Activated CD8-positive, alpha-beta memory T cell treated with anti-CD3 and anti-CD28 coated beads for 36 hours (primary cell): Measurements from ENCODE around the gene PSMG3. TPM values are rescaled to one million over a fixed set of nuclear protein-coding genes. Genes with fewer than 3 reads are reported as not detected.

Experiments
- CTCF ChIA-PET: fragments of 350-600 bp; sonication (Branson Sonifier 250); formaldehyde crosslinking; loops from one replicate; lab custom pipeline; 2021; ENCODE audit warnings: antibody characterized with exemption; lab: Charles Lee
- POLR2A ChIA-PET: fragments of 350-600 bp; sonication (Branson Sonifier 250); formaldehyde crosslinking; loops from one replicate; lab custom pipeline; 2021; ENCODE audit warnings: antibody characterized with exemption; lab: Charles Lee
- total RNA-seq, 2 experiments: library from RNA; stranded (reverse); gene quantifications; one replicate each; pipeline ENCODE4 v1.2.3, GENCODE V29; 2021

Gene PSMG3
- total RNA-seq, 2 experiments from 2014 or later = 69.9 to 74.6 TPM

DNA sequence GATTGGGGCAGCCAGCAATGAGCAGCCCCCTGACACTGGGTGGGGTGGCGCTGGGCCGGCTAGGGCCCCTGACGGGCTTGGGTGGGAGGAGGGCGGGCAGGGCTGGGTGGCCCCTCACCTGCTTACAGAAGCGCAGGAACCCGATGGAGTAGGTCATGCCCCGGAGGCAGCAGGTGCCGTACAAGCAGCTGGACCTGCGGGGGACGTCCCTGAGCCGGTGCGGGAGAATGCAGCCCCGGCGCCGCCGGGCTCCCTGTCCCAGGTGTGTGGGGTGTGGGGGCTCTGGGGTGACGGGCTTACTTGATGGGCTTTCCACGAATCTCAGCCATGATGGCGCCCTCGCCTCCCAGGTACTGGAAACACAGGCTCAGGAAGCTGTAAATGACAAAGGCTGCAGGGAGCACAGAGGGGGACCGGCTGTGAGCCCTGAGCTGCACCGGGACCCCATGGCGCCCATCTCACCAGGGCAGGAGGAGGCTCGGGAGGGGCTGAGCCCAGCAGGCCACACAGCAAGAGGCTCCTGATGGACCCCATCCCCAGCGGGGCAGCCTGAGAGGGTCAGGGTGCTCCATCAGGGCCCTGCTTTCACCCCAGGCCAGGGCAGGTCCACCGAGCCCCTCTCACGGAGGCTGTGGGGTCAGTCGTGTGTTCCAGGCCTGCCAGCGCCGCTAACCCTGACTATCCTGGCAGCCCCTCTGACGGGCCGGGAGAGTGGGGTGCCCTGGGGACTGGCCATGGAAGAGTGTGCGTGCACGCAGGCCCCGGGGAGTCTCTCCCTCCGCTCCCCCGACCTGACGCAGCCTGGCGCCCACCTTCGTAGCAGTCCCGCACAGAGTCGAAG lies 19.6 kb downstream of the PSMG3 start:
- CTCF ChIA-PET = no interaction called here
- POLR2A ChIA-PET = no interaction called here

- CTCF ChIA-PET = no interaction called here
- POLR2A ChIA-PET = no interaction called here
Measured at GRCh38 chr7:1549357-1550004, 20.4 kb downstream of the PSMG3 start.

DNA sequence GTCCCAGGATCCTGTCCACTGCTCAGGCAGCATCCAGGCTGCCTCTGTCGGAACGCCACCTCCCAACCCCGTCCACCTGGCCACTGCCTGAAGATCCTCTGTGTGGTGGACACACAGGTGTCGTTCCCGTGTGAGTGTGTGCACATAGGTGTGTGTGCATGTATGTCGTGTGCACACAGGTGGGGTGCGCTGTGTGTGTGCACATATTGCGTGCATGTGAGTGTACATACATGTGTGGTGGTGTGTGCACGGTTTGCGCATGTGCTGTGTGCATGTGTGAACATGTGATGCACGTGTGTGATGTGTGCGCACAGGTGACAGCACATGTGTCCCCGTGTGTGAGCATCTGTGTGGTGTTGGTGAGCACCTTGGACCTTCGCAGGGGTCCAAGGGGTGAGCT lies 20.9 kb downstream of the PSMG3 start:
- ChIA-PET POLR2A (no interaction called here), CTCF (interaction anchor here (1.2 kb wide), 1 partner anchor 15 kb away, joined by 4 read pairs; no protein-coding TSS in a partner anchor)

DNA sequence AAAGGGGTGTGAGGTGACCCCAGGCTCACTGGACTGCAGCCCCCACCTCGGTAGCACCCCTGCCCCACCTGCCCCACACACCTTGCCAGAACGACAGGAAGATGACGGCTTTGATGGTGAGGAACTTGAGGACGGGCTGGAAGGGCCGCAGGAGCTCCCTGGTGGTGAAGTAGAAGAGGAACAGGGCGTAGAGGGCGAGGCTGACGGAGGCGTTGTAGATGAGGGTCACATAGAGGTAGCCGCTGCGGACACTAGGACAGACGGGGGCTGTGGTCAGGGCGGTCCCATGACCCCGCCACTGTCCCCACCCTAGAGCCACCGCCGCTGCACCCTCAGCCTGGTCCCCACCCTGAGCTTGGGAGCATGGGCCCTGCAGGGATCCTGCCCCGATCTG lies 21.4 kb downstream of the PSMG3 start:
- POLR2A ChIA-PET = no interaction called here

DNA sequence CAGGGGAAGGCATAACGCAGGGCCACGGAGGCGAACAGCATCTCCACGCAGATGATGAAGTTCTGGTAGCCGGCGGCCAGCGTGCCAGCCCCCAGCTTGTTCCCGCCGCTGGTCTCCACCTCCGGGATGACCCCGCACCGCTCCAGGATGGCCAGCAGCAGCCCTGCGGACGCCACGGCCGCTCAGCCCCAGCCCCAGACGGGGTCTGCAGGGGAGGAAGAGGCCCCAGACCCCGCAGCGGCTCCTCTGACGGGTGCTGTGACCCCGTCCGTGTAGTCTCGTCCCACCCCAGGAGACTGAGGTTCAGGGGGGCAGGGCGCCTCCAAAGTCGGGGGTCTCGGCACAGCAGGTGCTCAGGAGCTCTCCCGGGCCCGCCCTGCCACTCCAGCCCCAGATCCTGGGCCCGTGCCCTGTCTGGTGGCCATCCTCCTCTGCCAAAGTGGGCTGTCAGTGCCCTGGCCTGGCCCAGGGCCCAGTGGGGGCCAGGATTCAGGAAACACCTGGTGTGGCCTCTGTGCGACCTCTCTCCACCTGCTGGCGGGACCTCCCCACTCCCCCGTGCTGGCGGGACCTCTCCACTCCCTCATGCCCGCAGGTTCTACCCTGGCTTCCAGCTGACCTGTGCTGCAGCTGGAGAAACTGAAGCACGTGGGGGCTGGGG lies 21.9 kb downstream of the PSMG3 start:
- CTCF ChIA-PET = interaction anchor here (1.2 kb wide), 1 partner anchor 14 kb away, joined by 4 read pairs; no protein-coding TSS in a partner anchor
- POLR2A ChIA-PET = no interaction called here

More for the DNA sequence above, 21.4 kb downstream of the PSMG3 start:
- CTCF ChIA-PET = interaction anchor here (1.2 kb wide), 1 partner anchor 15 kb away, joined by 4 read pairs; no protein-coding TSS in a partner anchor

DNA sequence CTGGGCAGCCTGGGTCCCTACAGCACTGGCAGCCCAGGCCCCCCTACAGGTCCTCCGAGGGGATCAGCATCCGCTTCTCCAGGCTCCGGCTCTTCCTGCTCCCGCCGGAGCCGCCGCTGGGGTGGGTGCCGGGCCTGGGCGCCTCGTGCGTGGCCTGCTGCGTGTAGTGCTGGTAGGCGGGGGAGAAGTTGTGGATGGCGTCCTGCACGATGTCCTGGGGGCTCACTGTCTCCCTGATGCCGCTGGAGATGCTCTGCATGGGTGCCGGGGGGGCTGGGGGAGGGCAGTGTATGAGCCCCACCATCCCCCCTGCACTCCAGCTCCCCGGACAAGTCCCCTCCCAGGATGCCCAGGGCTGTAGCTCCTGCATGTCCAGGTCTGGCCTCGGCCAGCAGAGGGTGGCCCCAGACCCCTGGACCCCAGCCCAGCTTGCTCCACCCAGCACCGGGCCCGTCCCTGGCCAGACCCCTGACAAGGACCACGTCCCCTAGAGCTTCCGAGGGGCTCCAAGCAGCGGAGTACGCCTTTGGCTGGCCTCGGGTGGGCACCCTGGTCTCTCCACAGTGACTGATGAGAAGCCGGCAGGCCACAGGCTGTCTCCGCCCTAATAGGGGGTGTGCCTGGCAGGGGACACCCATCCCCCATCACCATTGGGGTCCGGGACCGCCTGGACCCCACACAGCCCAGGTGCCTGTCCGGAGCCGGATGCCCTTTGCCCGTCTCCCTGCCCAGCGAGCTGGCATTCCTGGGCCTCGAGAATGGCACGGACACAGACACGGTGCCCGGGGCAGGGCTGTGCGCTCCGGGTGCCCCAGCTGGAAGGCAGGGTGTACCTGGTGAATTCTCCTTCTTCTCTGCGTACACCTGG lies 22.7 kb downstream of the PSMG3 start:
- ChIA-PET CTCF (no interaction called here), POLR2A (no interaction called here)

- POLR2A ChIA-PET = no interaction called here
- CTCF ChIA-PET = no interaction called here
Measured at GRCh38 chr7:1546274-1546908, 23.4 kb downstream of the PSMG3 start.

DNA sequence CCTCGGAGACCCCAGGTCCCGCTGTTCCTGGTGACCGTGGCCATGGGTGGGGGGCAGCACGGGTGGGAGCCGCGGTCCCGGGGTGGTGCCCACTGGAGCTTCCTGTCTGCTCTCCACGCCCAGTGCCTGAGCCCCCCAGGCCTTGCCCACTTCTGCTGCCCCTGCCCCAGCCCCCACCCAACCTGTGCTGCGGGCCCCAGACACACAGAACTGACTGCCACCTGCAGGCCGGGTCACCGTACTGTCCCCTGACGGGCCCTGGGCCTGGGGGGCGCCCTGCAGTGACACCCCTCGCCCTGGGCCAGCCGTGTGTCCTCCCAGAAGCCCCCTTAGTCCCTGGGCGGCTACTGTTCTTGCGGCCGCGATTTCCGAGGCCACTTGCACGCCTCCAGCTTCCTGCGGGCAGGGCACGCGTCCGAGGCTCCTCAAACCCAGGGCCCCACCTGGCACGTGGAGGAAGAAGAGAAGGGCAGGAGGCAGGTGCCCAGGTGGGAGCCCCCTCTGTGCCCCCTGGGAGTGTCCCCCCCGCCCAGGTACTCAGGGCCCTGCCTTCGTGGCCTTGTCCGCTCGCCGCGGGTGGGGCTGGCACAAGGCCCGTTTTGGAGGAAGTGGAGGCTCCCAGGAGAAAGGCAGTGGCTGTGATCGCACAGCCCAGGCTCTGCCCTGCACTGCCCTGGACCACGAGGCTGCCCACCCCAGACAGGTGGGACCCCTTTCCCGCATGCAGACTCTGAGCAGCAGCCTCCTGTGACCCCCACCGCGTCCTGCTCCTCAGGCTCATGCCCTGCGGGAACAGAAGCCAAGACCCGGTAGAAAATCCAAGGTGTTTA lies 24.2 kb downstream of the PSMG3 start:
- ChIA-PET POLR2A (no interaction called here), CTCF (no interaction called here)

GRCh38 chr7:1544896-1545416 lies 24.9 kb downstream of the PSMG3 start:
- POLR2A ChIA-PET = interaction anchor here (0.6 kb wide), 1 partner anchor 9 kb away, joined by 3 read pairs; no protein-coding TSS in a partner anchor
- CTCF ChIA-PET = no interaction called here

DNA sequence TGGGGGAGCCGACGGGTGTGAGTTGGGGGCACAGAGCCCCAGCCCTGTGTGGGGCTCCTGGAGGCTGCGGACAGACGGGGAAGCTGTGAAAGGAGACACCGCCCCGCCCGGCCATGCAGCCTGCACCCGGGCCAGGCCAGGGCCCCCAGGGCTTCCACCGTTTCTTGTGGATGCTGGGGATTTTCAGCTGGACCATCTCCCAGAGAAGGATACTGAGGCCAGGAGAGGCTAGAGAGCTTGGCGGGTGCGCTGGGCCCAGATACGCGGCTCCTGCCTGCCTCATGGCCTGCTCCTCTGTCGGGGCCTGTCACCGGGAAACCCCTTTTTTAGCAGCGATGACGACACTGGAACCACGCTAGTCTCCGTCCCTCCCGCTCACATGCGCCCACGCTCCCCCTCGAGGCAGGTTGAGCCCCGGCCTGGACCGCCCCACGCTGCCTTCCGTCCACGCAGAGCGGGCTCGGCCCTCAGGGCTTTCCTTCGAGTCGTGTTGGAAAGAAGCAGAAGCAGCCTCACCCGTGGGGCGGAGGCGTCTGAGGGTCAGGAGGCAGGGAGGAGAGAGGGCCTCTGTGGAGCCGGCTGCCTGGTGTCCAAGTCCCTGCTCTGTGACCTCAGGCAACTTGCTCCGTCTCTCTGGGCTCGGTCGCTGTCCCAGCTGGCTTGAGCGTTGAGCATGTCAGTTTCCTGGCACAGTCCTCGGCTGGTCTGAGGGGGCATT lies 25.5 kb downstream of the PSMG3 start:
- ChIA-PET CTCF (interaction anchor here (1.5 kb wide), 1 partner anchor 70 kb away, joined by 4 read pairs; no protein-coding TSS in a partner anchor), POLR2A (interaction anchor here (0.6 kb wide), 1 partner anchor 9 kb away, joined by 3 read pairs; no protein-coding TSS in a partner anchor)

- ChIA-PET POLR2A (no interaction called here), CTCF (interaction anchor here (1.5 kb wide), 1 partner anchor 69 kb away, joined by 4 read pairs; no protein-coding TSS in a partner anchor)
Measured at GRCh38 chr7:1543826-1544177, 26.0 kb downstream of the PSMG3 start.

DNA sequence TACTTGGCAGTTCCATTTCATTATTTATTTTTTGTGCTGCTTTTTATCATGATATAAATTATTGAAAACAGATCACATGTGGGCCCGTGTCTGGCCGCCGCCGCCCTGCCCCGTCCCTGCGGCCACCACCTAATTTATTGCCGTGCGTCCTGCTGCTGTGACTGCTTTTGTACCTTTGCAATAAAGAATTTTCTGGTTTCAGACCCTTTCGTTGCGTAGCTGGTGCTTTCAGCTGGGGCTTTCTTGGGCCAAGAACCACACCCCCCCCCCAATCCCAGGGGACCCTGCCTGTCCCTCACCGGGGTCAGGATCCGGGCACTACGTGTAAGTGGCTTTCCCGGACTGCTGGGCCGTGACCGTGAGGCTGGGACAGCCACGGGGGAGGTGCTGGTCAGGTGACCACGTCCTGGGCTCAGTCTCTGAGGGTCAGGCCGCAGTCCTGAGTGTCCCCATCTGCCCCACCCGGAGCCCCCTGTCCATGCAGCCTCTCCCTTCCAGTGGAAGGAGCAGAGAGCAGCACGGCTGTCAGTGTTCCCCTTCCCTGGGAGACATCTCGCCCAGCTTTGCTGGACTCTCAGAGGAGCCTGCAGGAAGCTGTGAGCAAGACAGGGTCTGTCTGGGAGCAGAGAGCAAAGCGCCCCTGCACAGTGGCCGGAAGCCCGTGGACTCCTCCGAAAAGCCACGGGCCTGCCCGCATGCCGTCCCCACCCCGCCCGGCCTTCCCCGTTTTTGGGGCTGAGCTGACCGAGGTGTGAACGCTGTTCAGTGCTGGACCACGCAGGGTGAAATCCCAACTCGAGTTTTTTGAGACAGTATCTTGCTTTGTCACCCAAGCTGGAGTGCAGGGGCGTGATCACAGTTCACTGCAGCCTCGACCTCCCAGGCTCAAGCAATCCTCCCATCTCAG lies 26.7 kb downstream of the PSMG3 start:
- ChIA-PET POLR2A (no interaction called here), CTCF (interaction anchor here (1.5 kb wide), 1 partner anchor 68 kb away, joined by 4 read pairs; no protein-coding TSS in a partner anchor)

- ChIA-PET CTCF (no interaction called here), POLR2A (no interaction called here)
Measured at GRCh38 chr7:1542329-1542728, 27.5 kb downstream of the PSMG3 start.

DNA sequence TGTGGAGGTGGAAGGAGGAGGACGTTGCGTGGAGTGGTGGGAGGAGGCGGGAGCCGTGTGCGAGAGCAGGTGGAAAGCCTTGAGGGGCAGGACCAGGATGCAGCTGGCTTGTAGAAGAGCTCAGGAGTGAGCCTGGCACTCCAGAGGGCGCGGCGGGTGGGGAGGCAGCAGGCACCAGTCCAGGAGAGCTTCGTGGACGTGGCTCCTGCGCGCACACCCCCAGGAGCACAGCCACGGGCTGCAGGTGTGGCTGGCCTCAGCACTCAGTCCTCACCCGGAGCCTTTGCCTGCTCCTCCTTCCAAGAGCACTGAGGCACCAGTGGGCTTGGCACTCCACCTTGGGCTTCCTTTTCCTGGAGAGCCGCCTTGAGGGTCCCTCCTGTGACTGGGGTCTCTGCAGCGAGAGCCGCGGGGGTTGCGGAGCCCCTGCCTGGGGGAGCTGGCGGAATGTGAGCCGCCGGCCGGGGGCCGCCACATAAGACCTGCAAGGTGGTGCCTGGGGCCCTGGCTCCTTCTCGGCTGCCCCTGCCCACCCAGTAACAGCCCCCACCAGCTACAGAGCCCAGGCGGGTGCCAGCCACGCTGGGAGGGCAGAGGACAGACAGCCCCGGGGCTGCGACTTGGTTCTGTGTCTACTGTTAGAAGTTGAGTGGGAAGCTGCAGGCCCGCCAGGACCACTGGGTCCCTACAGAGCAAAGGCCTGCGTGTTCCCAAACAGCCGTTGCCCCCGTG lies 28.2 kb downstream of the PSMG3 start:
- CTCF ChIA-PET = no interaction called here
- POLR2A ChIA-PET = no interaction called here

DNA sequence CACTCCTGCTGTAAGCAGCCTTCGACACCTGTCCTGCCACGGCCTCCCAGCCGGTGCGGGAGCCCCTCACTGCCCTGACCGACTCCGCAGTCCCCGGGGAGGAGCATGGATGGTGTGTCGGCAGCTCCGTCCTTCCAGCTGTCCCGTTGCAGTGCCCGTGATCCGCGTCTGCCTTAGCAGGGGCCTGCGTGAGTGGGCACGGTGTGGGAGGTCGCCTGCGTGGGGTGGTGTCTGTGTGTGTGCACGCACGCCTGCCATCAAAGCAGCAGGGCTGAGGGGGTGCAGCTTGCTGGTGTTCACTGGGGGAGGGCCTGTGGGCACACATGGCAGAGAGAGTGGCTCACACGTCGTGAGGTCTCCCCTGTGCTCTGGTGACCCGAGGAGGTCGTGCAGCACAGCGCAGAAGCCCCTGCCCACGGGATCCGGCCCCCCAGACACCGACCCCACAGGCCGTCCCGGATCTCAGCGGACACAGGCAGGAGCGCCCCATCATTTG lies 29.0 kb downstream of the PSMG3 start:
- ChIA-PET POLR2A (no interaction called here), CTCF (no interaction called here)
